OCI-LY7 (cell line): ENCODE measurements around the gene ZDHHC22. TPM values are rescaled to one million over a fixed set of nuclear protein-coding genes. Genes with fewer than 3 reads are reported as not detected.

Experiments used
- BruUV-seq: library from RNA; stranded (reverse); fragments of 400-500 nt; replicated peaks from 2 replicates; lab custom pipeline; 2021; lab: Mats Ljungman, UMichigan
- CTCF ChIA-PET: fragments of 300-600 bp; sonication (Branson Sonifier 250); formaldehyde crosslinking; loops from one replicate; lab custom pipeline; 2022; ENCODE audit warnings: antibody characterized with exemption; ENCODE audit not compliant: unreplicated experiment; lab: Charles Lee
- POLR2A ChIA-PET: fragments of 300-600 bp; sonication (Branson Sonifier 250); formaldehyde crosslinking; loops from one replicate; lab custom pipeline; 2022; ENCODE audit warnings: antibody characterized with exemption; lab: Charles Lee
- DNase-seq: peaks from one replicate; pipeline ENCODE4 v3.0.0-alpha.2; 2015; ENCODE audit warnings: low spot score
- H2AFZ ChIP-seq: fragments of 200-600 bp; sonication (generic), shearing (Covaris generic); 2 replicates; pipeline ENCODE4 v1.6.1; 2014; ENCODE audit warnings: mild to moderate bottlenecking, antibody characterized with exemption, low read length, moderate library complexity
- H3K27ac ChIP-seq: fragments of 200-600 bp; sonication (generic); 2 replicates; pipeline ENCODE4 v1.5.1; 2014; ENCODE audit warnings: mixed run types, low read depth, mild to moderate bottlenecking, moderate library complexity, low read length, inconsistent platforms; ENCODE audit not compliant: poor library complexity, severe bottlenecking
- H3K36me3 ChIP-seq: fragments of 200-600 bp; sonication (generic); 2 replicates; pipeline ENCODE4 v1.6.1; 2014; ENCODE audit warnings: mild to moderate bottlenecking, antibody characterized with exemption, low read length, moderate library complexity, mixed read lengths; ENCODE audit not compliant: insufficient read depth
- H3K4me1 ChIP-seq: fragments of 200-600 bp; sonication (generic); 2 replicates; pipeline ENCODE4 v1.5.1; 2014; ENCODE audit warnings: mild to moderate bottlenecking, low read length; ENCODE audit not compliant: insufficient read depth, poor library complexity, severe bottlenecking
- H3K4me2 ChIP-seq: fragments of 200-600 bp; sonication (generic); 2 replicates; pipeline ENCODE4 v1.6.1; 2014; ENCODE audit warnings: mild to moderate bottlenecking, low read length
- H3K4me3 ChIP-seq: fragments of 200-600 bp; sonication (generic); 2 replicates; pipeline ENCODE4 v1.5.1; 2014; ENCODE audit warnings: mild to moderate bottlenecking, low read depth, low read length; ENCODE audit not compliant: poor library complexity, severe bottlenecking
- H3K79me2 ChIP-seq: fragments of 200-600 bp; sonication (generic); 2 replicates; pipeline ENCODE4 v1.6.1; 2016; ENCODE audit warnings: low read depth, mild to moderate bottlenecking, low read length, moderate library complexity, mixed read lengths; ENCODE audit not compliant: insufficient read depth
- H3K9me2 ChIP-seq: fragments of 200-600 bp; sonication (generic); 2 replicates; pipeline ENCODE4 v1.6.1; 2016; ENCODE audit warnings: mild to moderate bottlenecking, low read length, mixed read lengths; ENCODE audit not compliant: insufficient read depth
- H3K9me3 ChIP-seq: fragments of 200-600 bp; sonication (generic); 2 replicates; pipeline ENCODE4 v1.6.1; 2014; ENCODE audit warnings: mild to moderate bottlenecking, mixed run types, low read length, mixed read lengths
- H4K20me1 ChIP-seq: fragments of 200-600 bp; sonication (generic); 2 replicates; pipeline ENCODE4 v1.6.1; 2014; ENCODE audit warnings: mild to moderate bottlenecking, antibody characterized with exemption, low read length, moderate library complexity, mixed read lengths; ENCODE audit not compliant: insufficient read depth
- CTCF ChIP-seq: fragments of 200-600 bp; sonication (generic); conservative IDR thresholded peaks from 2 replicates; pipeline ENCODE4 v1.5.1; 2014; ENCODE audit warnings: mild to moderate bottlenecking, antibody characterized with exemption, low read length, moderate library complexity, mixed read lengths
- EZH2phosphoT487 ChIP-seq: fragments of 200-600 bp; sonication (generic); IDR thresholded peaks from 2 replicates; pipeline ENCODE4 v1.6.1; 2018; ENCODE audit warnings: low read depth, borderline replicate concordance, mild to moderate bottlenecking, mixed run types, antibody characterized with exemption, low read length, moderate library complexity, mixed read lengths
- intact Hi-C: fragments of 100-400 bp; cut with micrococcal nuclease; formaldehyde crosslinking; loops from one replicate; pipeline ENCODE4 v1.10.0; 2022; ENCODE audit not compliant: unreplicated experiment
- total RNA-seq, 2 experiments: library from RNA; depleted of rRNA in 1 of 2; stranded (reverse); fragments of >200 nt in 1 of 2; shearing (Covaris generic) in 1 of 2; gene quantifications; 2 replicates each; pipeline ENCODE4 v1.2.3, GENCODE V29; 2014 to 2022

The ZDHHC22 gene
- total RNA-seq, 2 experiments from 2014 or later: not detected

- intact Hi-C loops: no loop called here
- no peaks in the 10 kb centered on the region for H3K36me3 ChIP-seq
- no peak overlapping the region for H3K4me2 ChIP-seq
- no peak overlapping the region for H2AFZ ChIP-seq
- TF ChIP-seq CTCF: no peak
- no peak for TF ChIP-seq EZH2phosphoT487
- ChIA-PET CTCF (no interaction called here), POLR2A (interaction anchor here (0.7 to 1.0 kb wide), 3 partner anchors 12 to 33 kb away, joined by 3 to 4 read pairs (median 3); no protein-coding TSS in a partner anchor)
- H3K9me3 ChIP-seq: peaks cover 16% of the 10 kb centered on the region
- H3K27ac ChIP-seq: no peak overlapping the region
- no peak overlapping the region for H3K4me3 ChIP-seq
- no TSS peak for BruUV-seq
- no peak for DNase-seq
- H3K4me1 ChIP-seq: no peaks in the 10 kb centered on the region
- no peaks in the 10 kb centered on the region for H3K79me2 ChIP-seq
- H3K9me2 ChIP-seq: no peaks in the 10 kb centered on the region
- no peaks in the 10 kb centered on the region for H4K20me1 ChIP-seq
Measured at GRCh38 chr14:77172916-77173315, 31.3 kb upstream of the ZDHHC22 start.

GRCh38 chr14:77170045-77170444, 28.5 kb upstream of the ZDHHC22 start:
- no TSS peak for BruUV-seq
- intact Hi-C loops: no loop called here
- H3K4me3 ChIP-seq: no peak overlapping the region
- no peaks in the 10 kb centered on the region for H3K79me2 ChIP-seq
- H2AFZ ChIP-seq: no peak overlapping the region
- no peaks in the 10 kb centered on the region for H3K4me1 ChIP-seq
- ChIA-PET POLR2A (interaction anchor here (0.6 kb wide), 1 partner anchor 261 kb away, joined by 3 read pairs; no protein-coding TSS in a partner anchor), CTCF (no interaction called here)
- no peaks in the 10 kb centered on the region for H4K20me1 ChIP-seq
- no peaks in the 10 kb centered on the region for H3K36me3 ChIP-seq
- H3K27ac ChIP-seq: no peak overlapping the region
- H3K9me3 ChIP-seq: peaks cover 16% of the 10 kb centered on the region
- no peak overlapping the region for H3K4me2 ChIP-seq
- H3K9me2 ChIP-seq: no peaks in the 10 kb centered on the region
- TF ChIP-seq EZH2phosphoT487 (no peak), CTCF (no peak)
- no peak for DNase-seq

GRCh38 chr14:77161011-77161410, 19.4 kb upstream of the ZDHHC22 start:
- Histone ChIP-seq H3K79me2 (no peaks in the 10 kb centered on the region), H3K4me2 (no peak overlapping the region), H3K4me3 (no peak overlapping the region), H3K36me3 (no peaks in the 10 kb centered on the region), H3K9me2 (no peaks in the 10 kb centered on the region), H2AFZ (no peak overlapping the region), H3K9me3 (no peaks in the 10 kb centered on the region), H3K4me1 (no peaks in the 10 kb centered on the region), H3K27ac (no peak overlapping the region), H4K20me1 (no peaks in the 10 kb centered on the region)
- DNase-seq: no peak
- BruUV-seq: no TSS peak
- intact Hi-C loops: no loop called here
- TF ChIP-seq CTCF: no peak
- no peak for TF ChIP-seq EZH2phosphoT487
- POLR2A ChIA-PET: no interaction called here
- CTCF ChIA-PET: no interaction called here
